IPS DF 19.7 (cell line): Measurements from ENCODE around the gene ZMYND8.
"Not testable (repeated sequence)": the region's sequence is repeated elsewhere in the genome, so short reads cannot be mapped to it uniquely, and the experiment has no call there.

Experiments used
- DNase-seq: peaks from one replicate; pipeline ENCODE4 v3.0.0-alpha.2; 2013; ENCODE audit warnings: low read depth, low spot score

Gene ZMYND8

GRCh38 chr20:47246061-47246777 lies 110.3 kb downstream of the ZMYND8 start:
- no peak for DNase-seq

GRCh38 chr20:47245166-47245565 lies 111.3 kb downstream of the ZMYND8 start:
- not testable (repeated sequence) for DNase-seq

- DNase-seq: no peak
Observed at GRCh38 chr20:47244451-47244850, 112.0 kb downstream of the ZMYND8 start.

GRCh38 chr20:47243532-47244305 lies 112.8 kb downstream of the ZMYND8 start:
- no peak for DNase-seq

- no peak for DNase-seq
Observed at GRCh38 chr20:47243003-47243402, 113.5 kb downstream of the ZMYND8 start.

- DNase-seq: no peak
Observed at GRCh38 chr20:47241345-47241781, 115.1 kb downstream of the ZMYND8 start.

GRCh38 chr20:47240096-47240495 lies 116.4 kb downstream of the ZMYND8 start:
- DNase-seq: not testable (repeated sequence)

- DNase-seq: no peak
Observed at GRCh38 chr20:47239719-47240067, 116.8 kb downstream of the ZMYND8 start.

- no peak for DNase-seq
Observed at GRCh38 chr20:47238780-47239718, 117.5 kb downstream of the ZMYND8 start.

- DNase-seq: no peak
Observed at GRCh38 chr20:47237715-47238114, 118.8 kb downstream of the ZMYND8 start.

- DNase-seq: no peak
Observed at GRCh38 chr20:47236639-47236900, 119.9 kb downstream of the ZMYND8 start.

- DNase-seq: no peak
Observed at GRCh38 chr20:47235853-47236638, 120.5 kb downstream of the ZMYND8 start.

- no peak for DNase-seq
Observed at GRCh38 chr20:47235111-47235510, 121.4 kb downstream of the ZMYND8 start.

GRCh38 chr20:47233333-47234188 lies 122.9 kb downstream of the ZMYND8 start:
- no peak for DNase-seq

- DNase-seq: no peak
Observed at GRCh38 chr20:47232518-47232917, 124.0 kb downstream of the ZMYND8 start.

- DNase-seq: no peak
Observed at GRCh38 chr20:47231382-47232039, 125.0 kb downstream of the ZMYND8 start.

GRCh38 chr20:47230811-47231256 lies 125.7 kb downstream of the ZMYND8 start:
- DNase-seq: no peak

GRCh38 chr20:47228654-47229053 lies 127.8 kb downstream of the ZMYND8 start:
- no peak for DNase-seq

- no peak for DNase-seq
Observed at GRCh38 chr20:47227576-47227975, 128.9 kb downstream of the ZMYND8 start.

GRCh38 chr20:47227119-47227518 lies 129.4 kb downstream of the ZMYND8 start:
- no peak for DNase-seq
